Endothelial cell (in vitro differentiated cells): Measurements from ENCODE around the gene MYO1E. TPM values are rescaled to one million over a fixed set of nuclear protein-coding genes. Genes with fewer than 3 reads are reported as not detected.
"Not testable (repeated sequence)": the region's sequence is repeated elsewhere in the genome, so short reads cannot be mapped to it uniquely, and the experiment has no call there.

Experiments used
- DNase-seq: peaks from one replicate; pipeline ENCODE4 v3.0.0; 2021; ENCODE audit warnings: low spot score
- H3K27ac Mint-ChIP-seq: one replicate; pipeline ENCODE4 v1.8.0; 2021; ENCODE audit warnings: mixed read lengths, inconsistent platforms; ENCODE audit not compliant: unreplicated experiment
- H3K27me3 Mint-ChIP-seq: one replicate; pipeline ENCODE4 v1.8.0; 2021; ENCODE audit warnings: mild to moderate bottlenecking, moderate library complexity, mixed read lengths, inconsistent platforms; ENCODE audit not compliant: unreplicated experiment
- H3K36me3 Mint-ChIP-seq: one replicate; pipeline ENCODE4 v1.8.0; 2021; ENCODE audit warnings: mild to moderate bottlenecking, low read depth, mixed read lengths, inconsistent platforms; ENCODE audit not compliant: unreplicated experiment
- H3K4me1 Mint-ChIP-seq: one replicate; pipeline ENCODE4 v1.8.0; 2021; ENCODE audit warnings: mild to moderate bottlenecking, mixed read lengths, inconsistent platforms; ENCODE audit not compliant: unreplicated experiment
- H3K4me3 Mint-ChIP-seq: one replicate; pipeline ENCODE4 v1.8.0; 2021; ENCODE audit warnings: mild to moderate bottlenecking, mixed read lengths, inconsistent platforms; ENCODE audit not compliant: unreplicated experiment
- H3K9me3 Mint-ChIP-seq: one replicate; pipeline ENCODE4 v1.8.0; 2021; ENCODE audit warnings: mixed read lengths, inconsistent platforms; ENCODE audit not compliant: unreplicated experiment
- total RNA-seq: library from RNA; stranded (reverse); fragmentation: NEBNext Ultra II Directional; extraction: Animal tissue kit (Norgen Biotek cat#: 25700); gene quantifications from one replicate; pipeline ENCODE4 v1.2.1, GENCODE V29; 2021; ENCODE audit not compliant: unreplicated experiment
- TF ChIP-seq, protein P1 (sequence below): fragments of 200-600 bp; sonication (generic); IDR thresholded peaks from one replicate; pipeline ENCODE4 v1.5.0; 2021; ENCODE audit warnings: antibody characterized with exemption; ENCODE audit not compliant: unreplicated experiment

The MYO1E gene
- total RNA-seq, 1 donor from 2014 or later: 146 TPM

DNA sequence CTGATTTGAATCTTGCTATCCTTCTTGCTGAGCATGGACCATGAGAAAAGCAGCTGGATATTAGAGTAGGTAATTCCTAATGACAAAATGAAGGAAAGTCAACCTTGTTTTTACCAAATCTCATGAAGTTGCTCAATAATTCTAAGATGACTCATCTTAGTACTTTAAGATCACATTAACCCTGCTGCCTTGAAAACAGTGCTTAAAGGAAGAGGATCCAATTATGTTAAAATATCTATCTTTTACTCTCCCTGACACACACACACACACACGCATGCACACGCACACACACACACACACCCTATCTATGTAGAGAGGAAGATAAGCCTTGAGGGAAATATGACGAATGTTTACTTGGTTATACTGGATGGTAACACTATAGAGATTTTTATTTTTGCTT is 16.0 kb upstream of the MYO1E start:
- no peak for DNase-seq
- Mint-ChIP-seq H3K27ac (no peak overlapping the region), H3K4me3 (no peak overlapping the region), H3K27me3 (peaks cover 2% of the 10 kb centered on the region), H3K4me1 (peaks cover 8% of the 10 kb centered on the region), H3K9me3 (no peaks in the 10 kb centered on the region), H3K36me3 (no peaks in the 10 kb centered on the region)
- TF ChIP-seq, protein P1, sequence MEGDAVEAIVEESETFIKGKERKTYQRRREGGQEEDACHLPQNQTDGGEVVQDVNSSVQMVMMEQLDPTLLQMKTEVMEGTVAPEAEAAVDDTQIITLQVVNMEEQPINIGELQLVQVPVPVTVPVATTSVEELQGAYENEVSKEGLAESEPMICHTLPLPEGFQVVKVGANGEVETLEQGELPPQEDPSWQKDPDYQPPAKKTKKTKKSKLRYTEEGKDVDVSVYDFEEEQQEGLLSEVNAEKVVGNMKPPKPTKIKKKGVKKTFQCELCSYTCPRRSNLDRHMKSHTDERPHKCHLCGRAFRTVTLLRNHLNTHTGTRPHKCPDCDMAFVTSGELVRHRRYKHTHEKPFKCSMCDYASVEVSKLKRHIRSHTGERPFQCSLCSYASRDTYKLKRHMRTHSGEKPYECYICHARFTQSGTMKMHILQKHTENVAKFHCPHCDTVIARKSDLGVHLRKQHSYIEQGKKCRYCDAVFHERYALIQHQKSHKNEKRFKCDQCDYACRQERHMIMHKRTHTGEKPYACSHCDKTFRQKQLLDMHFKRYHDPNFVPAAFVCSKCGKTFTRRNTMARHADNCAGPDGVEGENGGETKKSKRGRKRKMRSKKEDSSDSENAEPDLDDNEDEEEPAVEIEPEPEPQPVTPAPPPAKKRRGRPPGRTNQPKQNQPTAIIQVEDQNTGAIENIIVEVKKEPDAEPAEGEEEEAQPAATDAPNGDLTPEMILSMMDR: no peak

DNA sequence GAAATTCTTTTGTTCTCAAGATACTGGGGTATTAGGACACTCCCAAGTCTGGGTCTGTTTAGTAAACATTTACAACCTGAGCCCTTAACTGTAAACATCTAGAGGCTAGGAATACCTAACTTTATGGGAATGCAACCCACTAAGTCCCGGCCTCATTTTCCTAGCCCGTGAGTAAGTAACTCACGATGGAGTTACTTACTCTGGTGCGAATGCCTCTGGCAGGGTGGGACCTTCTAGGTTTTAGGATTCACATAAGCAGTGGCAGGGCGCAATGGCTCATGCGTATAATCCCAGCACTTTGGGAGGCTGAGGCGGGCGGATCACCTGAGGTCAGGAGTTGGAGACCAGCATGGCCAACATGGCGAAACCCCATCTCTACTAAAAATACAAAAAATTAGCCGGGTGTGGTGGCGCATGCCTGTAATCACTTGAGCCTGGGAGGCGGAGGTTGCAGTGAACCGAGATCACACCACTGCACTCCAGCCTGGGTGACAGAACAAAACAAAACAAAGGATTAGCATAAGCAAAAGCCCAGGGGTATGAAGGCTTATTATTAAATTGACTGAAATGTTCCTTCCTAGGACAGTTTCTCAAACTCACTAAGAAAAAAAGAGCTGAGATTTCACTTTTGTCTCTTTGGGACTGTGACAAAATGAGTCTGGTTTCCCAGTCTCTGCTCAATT is 14.7 kb upstream of the MYO1E start:
- H3K4me3 Mint-ChIP-seq, H3K27me3 Mint-ChIP-seq, H3K9me3 Mint-ChIP-seq, H3K36me3 Mint-ChIP-seq, H3K27ac Mint-ChIP-seq, DNase-seq, H3K4me1 Mint-ChIP-seq: not testable (repeated sequence)

- no peak for DNase-seq
- Mint-ChIP-seq H3K36me3 (no peaks in the 10 kb centered on the region), H3K27me3 (no peaks in the 10 kb centered on the region), H3K9me3 (no peaks in the 10 kb centered on the region), H3K4me3 (no peak overlapping the region), H3K4me1 (no peaks in the 10 kb centered on the region), H3K27ac (no peak overlapping the region)
- TF ChIP-seq, protein P1: no peak
Observed at GRCh38 chr15:59385171-59385570, 12.5 kb upstream of the MYO1E start.

DNA sequence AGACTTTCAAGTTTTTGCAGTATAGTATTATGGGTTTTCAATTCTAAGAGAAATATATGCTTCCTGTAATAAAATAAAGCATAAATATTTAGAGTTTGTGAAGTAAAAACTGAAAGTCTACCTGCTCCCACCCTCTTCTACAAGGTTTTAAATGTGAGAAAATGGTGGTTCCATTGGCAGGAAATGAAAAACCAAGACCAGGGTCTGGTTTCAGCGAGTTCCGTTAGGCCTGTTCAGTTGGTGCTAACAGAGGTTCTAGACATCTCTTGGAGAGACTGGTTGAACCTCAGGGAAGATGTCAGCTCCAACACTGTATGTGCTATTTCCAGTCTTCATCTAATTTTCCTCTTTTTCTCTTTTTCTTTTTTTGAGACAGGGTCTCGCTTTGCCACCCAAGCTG is 11.8 kb upstream of the MYO1E start:
- TF ChIP-seq, protein P1: no peak
- Mint-ChIP-seq H3K27ac (no peak overlapping the region), H3K9me3 (no peaks in the 10 kb centered on the region)

GRCh38 chr15:59380902-59381610 is 8.4 kb upstream of the MYO1E start:
- peak overlapping the region; percentile 47 for H3K4me3 Mint-ChIP-seq
- no peaks in the 10 kb centered on the region for H3K36me3 Mint-ChIP-seq
- H3K27me3 Mint-ChIP-seq: no peaks in the 10 kb centered on the region
- H3K9me3 Mint-ChIP-seq: no peaks in the 10 kb centered on the region
- TF ChIP-seq, protein P1: no peak
- no peaks in the 10 kb centered on the region for H3K4me1 Mint-ChIP-seq
- H3K27ac Mint-ChIP-seq: no peak overlapping the region
- DNase-seq: no peak

More for the DNA sequence above, 11.8 kb upstream of the MYO1E start:
- Mint-ChIP-seq H3K27me3 (no peaks in the 10 kb centered on the region), H3K4me3 (no peak overlapping the region), H3K36me3 (no peaks in the 10 kb centered on the region), H3K4me1 (no peaks in the 10 kb centered on the region)
- no peak for DNase-seq
